Body of pancreas (tissue), 4 donors: ENCODE results near the gene KLHL22. TPM values are rescaled to one million over a fixed set of nuclear protein-coding genes. Genes with fewer than 3 reads are reported as not detected.

Experiments used
- ATAC-seq: fragments of 150-250 bp; one replicate; pipeline ENCODE4 v1.9.1; 2016
- DNase-seq, 4 donors: peaks; one replicate each; pipeline ENCODE4 v3.0.0-alpha.2; 2019
- H3K27ac ChIP-seq, 4 donors: fragments of 200-600 bp; sonication (generic); 1 replicate in 3 of 4; 2 replicates in 1 of 4; pipeline versions ENCODE4 v1.5.1 to v1.6.1; 2016 to 2019; ENCODE audit warnings: mild to moderate bottlenecking in 1 of 4, mixed read lengths in 1 of 4, moderate library complexity in 1 of 4
- H3K27me3 ChIP-seq, 2 donors: fragments of 200-600 bp; sonication (generic); one replicate each; pipeline ENCODE4 v1.6.0; 2016; ENCODE audit warnings: mild to moderate bottlenecking in 1 of 2
- H3K36me3 ChIP-seq, 2 donors: fragments of 200-600 bp; sonication (generic); replicated peaks in 1 of 2; 2 replicates each; pipeline ENCODE4 v1.5.1; 2016; ENCODE audit warnings: low read depth in 2 of 2; ENCODE audit not compliant: insufficient read depth in 1 of 2
- H3K4me1 ChIP-seq: fragments of 200-600 bp; sonication (generic); one replicate; pipeline ENCODE4 v1.6.0; 2016
- H3K4me3 ChIP-seq, 2 donors: fragments of 200-600 bp; sonication (generic); 1 replicate in 1 of 2; 2 replicates in 1 of 2; pipeline ENCODE4 v1.5.1; 2016 to 2019
- H3K9me3 ChIP-seq, 3 donors: fragments of 200-600 bp; sonication (generic); 1 replicate in 2 of 3; 2 replicates in 1 of 3; pipeline ENCODE4 v1.5.1; 2016
- POLR2A ChIP-seq, 3 donors: fragments of 450-650 bp; IDR thresholded peaks; one replicate each; pipeline ENCODE4 v1.6.1; 2016; ENCODE audit warnings: antibody characterized with exemption in 3 of 3, mild to moderate bottlenecking in 2 of 3
- WGBS, 2 donors: methylation state at CpG; one replicate each; pipeline ENCODE4 v1.1.5; 2017; 5-methylcytosine and 5-hydroxymethylcytosine counted together
- intact Hi-C: fragments of 100-400 bp; cut with DNase I; formaldehyde crosslinking; loops from one replicate; pipeline ENCODE4 v1.15.1; 2023
- total RNA-seq, 2 donors: library from RNA; depleted of rRNA; stranded (reverse); fragments of >200 nt; gene quantifications; one replicate each; pipeline ENCODE4 v1.1.0, GENCODE V29; 2016
- TF ChIP-seq, protein P1 (sequence below), 7 experiments: fragments of 450-650 bp in 4 of 7; fragments of 200-600 bp in 3 of 7; sonication (generic) in 3 of 7; IDR thresholded peaks; one replicate each; pipeline ENCODE4 v1.5.1; 2016 to 2019; ENCODE audit warnings: antibody characterized with exemption in 7 of 7

KLHL22 gene
- total RNA-seq, 2 donors from 2014 or later = 10.1 to 11.9 TPM

DNA sequence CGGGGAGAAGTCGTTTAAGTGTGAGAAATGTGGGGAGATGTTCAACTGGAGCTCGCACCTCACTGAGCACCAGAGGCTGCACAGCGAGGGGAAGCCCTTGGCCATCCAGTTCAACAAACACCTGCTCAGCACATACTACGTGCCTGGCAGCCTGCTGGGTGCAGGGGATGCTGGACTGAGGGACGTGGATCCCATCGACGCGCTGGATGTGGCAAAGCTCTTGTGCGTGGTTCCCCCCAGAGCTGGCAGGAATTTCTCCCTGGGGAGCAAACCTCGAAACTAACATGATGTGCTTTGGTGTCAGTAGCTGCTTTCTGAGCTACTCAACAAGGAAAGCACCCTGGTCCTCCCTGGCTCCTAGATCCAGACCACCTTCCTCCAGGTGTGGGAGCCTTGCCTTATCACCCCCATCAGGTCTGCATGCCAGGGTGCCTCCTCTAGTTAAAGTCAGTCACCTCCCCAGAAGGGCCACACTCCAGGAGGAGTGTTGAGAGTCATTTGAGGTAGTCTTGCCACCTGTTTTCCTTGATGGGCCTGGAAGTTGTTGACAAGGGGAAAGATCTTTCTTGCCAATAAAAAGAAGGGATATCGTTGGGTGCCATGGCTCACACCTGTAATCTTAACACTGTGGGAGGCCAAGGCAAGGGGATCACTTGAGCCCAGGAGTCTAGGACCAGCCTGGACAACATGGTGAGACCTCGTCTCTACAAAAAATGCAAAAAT, 88.7 kb downstream of the KLHL22 start:
- TF ChIP-seq, protein P1, sequence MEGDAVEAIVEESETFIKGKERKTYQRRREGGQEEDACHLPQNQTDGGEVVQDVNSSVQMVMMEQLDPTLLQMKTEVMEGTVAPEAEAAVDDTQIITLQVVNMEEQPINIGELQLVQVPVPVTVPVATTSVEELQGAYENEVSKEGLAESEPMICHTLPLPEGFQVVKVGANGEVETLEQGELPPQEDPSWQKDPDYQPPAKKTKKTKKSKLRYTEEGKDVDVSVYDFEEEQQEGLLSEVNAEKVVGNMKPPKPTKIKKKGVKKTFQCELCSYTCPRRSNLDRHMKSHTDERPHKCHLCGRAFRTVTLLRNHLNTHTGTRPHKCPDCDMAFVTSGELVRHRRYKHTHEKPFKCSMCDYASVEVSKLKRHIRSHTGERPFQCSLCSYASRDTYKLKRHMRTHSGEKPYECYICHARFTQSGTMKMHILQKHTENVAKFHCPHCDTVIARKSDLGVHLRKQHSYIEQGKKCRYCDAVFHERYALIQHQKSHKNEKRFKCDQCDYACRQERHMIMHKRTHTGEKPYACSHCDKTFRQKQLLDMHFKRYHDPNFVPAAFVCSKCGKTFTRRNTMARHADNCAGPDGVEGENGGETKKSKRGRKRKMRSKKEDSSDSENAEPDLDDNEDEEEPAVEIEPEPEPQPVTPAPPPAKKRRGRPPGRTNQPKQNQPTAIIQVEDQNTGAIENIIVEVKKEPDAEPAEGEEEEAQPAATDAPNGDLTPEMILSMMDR (IDR thresholded peaks at IDR 0.05) = no peak
- TF ChIP-seq POLR2A (IDR thresholded peaks at IDR 0.05) = no peak
- H3K27me3 ChIP-seq = no peaks in the 10 kb centered on the region
- H3K9me3 ChIP-seq = no peaks in the 10 kb centered on the region
- ATAC-seq = no peak
- no peak overlapping the region for H3K27ac ChIP-seq
- intact Hi-C loops = no loop called here
- H3K4me3 ChIP-seq = no peak overlapping the region
- peaks cover 0 to 7% of the 10 kb centered on the region in 2 donors for H3K36me3 ChIP-seq
- WGBS, 2 donors = 91 to 94% methylated on average over 7 to 13 of the region's 13 CpGs
- H3K4me1 ChIP-seq = no peaks in the 10 kb centered on the region
- DNase-seq = no peak

DNA sequence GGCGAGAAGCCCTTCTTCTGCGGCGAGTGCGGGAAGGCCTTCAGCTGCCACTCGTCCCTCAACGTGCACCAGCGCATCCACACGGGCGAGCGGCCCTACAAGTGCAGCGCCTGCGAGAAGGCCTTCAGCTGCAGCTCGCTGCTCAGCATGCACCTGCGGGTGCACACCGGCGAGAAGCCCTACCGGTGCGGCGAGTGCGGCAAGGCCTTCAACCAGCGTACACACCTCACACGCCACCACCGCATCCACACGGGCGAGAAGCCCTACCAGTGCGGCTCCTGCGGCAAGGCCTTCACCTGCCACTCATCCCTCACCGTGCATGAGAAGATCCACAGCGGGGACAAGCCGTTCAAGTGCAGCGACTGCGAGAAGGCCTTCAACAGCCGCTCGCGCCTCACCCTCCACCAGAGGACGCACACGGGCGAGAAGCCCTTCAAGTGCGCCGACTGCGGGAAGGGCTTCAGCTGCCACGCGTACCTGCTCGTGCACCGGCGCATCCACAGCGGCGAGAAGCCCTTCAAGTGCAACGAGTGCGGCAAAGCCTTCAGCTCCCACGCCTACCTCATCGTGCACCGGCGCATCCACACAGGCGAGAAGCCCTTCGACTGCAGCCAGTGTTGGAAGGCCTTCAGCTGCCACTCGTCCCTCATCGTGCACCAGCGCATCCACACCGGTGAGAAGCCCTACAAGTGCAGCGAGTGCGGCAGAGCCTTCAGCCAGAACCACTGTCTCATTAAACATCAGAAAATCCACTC, 89.5 kb downstream of the KLHL22 start:
- Histone ChIP-seq H3K27ac (no peak overlapping the region), H3K9me3 (no peaks in the 10 kb centered on the region), H3K36me3 (peaks cover 0 to 7% of the 10 kb centered on the region in 2 donors), H3K4me3 (no peak overlapping the region), H3K4me1 (no peaks in the 10 kb centered on the region), H3K27me3 (no peaks in the 10 kb centered on the region)
- DNase-seq (no peak), ATAC-seq (no peak)
- TF ChIP-seq POLR2A (IDR thresholded peaks at IDR 0.05) = no peak
- TF ChIP-seq, protein P1 (IDR thresholded peaks at IDR 0.05) = no peak
- 95 to 96% methylated on average over 40 to 55 of the region's 62 CpGs for WGBS, 2 donors
- intact Hi-C loops = no loop called here

DNA sequence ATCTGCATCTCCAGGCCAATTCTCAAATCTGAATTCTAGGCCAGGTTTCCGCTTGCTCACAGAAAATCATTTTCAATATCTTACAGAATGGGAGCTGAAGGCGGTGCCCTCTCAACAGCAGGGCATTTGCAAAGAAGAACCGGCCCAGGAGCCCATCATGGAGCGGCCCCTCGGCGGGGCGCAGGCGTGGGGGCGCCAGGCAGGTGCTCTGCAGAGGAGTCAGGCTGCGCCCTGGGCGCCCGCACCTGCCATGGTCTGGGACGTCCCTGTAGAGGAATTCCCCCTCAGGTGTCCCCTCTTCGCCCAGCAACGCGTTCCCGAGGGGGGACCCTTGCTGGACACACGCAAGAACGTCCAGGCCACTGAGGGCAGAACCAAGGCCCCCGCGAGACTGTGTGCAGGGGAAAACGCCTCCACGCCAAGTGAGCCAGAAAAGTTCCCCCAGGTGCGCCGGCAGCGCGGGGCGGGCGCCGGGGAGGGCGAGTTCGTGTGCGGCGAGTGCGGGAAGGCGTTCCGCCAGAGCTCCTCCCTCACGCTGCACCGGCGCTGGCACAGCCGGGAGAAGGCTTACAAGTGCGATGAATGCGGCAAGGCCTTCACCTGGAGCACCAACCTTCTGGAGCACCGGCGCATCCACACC, 90.2 kb downstream of the KLHL22 start:
- Histone ChIP-seq H3K27ac (no peak overlapping the region), H3K4me3 (no peak overlapping the region), H3K27me3 (no peaks in the 10 kb centered on the region), H3K4me1 (peaks cover under 1% of the 10 kb centered on the region), H3K36me3 (peaks cover 0 to 7% of the 10 kb centered on the region in 2 donors), H3K9me3 (no peaks in the 10 kb centered on the region)
- 96 to 98% methylated on average over 18 to 42 of the region's 45 CpGs for WGBS, 2 donors
- intact Hi-C loops = no loop called here
- DNase-seq (no peak), ATAC-seq (no peak)
- TF ChIP-seq, protein P1 (IDR thresholded peaks at IDR 0.05) = no peak
- no peak for TF ChIP-seq POLR2A (IDR thresholded peaks at IDR 0.05)

DNA sequence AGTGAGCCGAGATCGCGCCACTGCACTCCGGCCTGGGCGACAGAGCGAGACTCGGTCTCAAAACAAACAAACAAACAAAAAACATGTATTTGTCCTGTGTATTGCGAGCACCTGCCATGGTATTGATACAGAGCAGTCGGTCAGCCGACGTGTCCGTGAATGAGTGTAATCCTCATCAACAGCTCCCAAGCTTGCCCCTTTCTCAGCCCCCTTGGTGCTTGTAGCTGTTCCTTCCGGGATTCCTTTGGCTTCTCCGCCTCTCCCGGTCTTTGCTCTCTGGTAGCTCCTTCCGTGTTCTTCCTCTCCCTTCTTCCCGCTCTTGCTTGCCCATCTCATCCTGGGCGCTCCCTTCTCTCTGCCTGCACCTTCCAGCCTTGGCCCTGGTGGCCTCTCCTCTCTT, 90.7 kb downstream of the KLHL22 start:
- DNase-seq (no peak), ATAC-seq (no peak)
- WGBS, 2 donors = 91 to 97% methylated on average over 18 of the region's 18 CpGs
- TF ChIP-seq, protein P1 (IDR thresholded peaks at IDR 0.05) = no peak
- TF ChIP-seq POLR2A (IDR thresholded peaks at IDR 0.05) = no peak
- Histone ChIP-seq H3K9me3 (no peaks in the 10 kb centered on the region), H3K4me1 (peaks cover 6% of the 10 kb centered on the region), H3K4me3 (no peak overlapping the region), H3K36me3 (peaks cover 0 to 7% of the 10 kb centered on the region in 2 donors), H3K27ac (no peak overlapping the region), H3K27me3 (no peaks in the 10 kb centered on the region)
- intact Hi-C loops = no loop called here
